ENCODE data around the gene SAMD4A.

Gene SAMD4A

DNA sequence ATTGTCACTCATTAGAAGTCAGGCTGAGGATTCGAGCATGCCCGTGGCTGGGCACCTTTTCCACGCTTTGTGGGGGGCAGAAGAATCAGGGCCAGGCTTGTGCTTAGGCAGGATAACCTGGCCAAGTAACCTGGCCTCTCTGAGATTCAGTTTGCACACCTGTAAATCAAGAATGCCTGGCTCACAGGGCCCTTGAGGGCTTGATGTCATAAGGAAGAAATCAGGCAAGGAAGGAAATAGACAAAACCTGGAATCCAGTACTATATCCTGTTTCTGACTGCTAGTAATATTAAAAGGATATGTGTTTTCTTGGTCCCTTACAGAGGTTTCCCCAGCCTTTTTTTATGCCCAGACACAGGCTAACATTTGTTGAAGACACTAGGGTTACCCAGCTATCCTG lies 91.9 kb downstream of the SAMD4A start:
- TF ChIP-seq CTCF (IDR thresholded peaks at IDR 0.05; ENCODE audit: unreplicated experiment in 3 of 3) = no peak
- Mint-ChIP-seq H3K4me1 (peaks cover 35% of the 10 kb centered on the region), H3K9me3 (no peaks in the 10 kb centered on the region), H3K36me3 (ENCODE audit: low read depth) (no peaks in the 10 kb centered on the region), H3K27ac (no peak overlapping the region), H3K27me3 (ENCODE audit: low read depth) (no peaks in the 10 kb centered on the region), H3K4me3 (no peak overlapping the region)

GRCh38 chr14:54659365-54659764 lies 92.4 kb downstream of the SAMD4A start:
- no peak for TF ChIP-seq CTCF (IDR thresholded peaks at IDR 0.05; ENCODE audit: unreplicated experiment in 3 of 3)
- Mint-ChIP-seq H3K4me3 (no peak overlapping the region), H3K4me1 (peaks cover 32% of the 10 kb centered on the region), H3K27me3 (ENCODE audit: low read depth) (no peaks in the 10 kb centered on the region), H3K36me3 (ENCODE audit: low read depth) (no peaks in the 10 kb centered on the region), H3K27ac (no peak overlapping the region), H3K9me3 (no peaks in the 10 kb centered on the region)

- Mint-ChIP-seq H3K9me3 (no peaks in the 10 kb centered on the region), H3K27ac (peak overlapping the region; percentile 10 to 45 (median 25)), H3K4me3 (no peak overlapping the region), H3K36me3 (ENCODE audit: low read depth) (no peaks in the 10 kb centered on the region), H3K27me3 (ENCODE audit: low read depth) (no peaks in the 10 kb centered on the region), H3K4me1 (peaks cover 42% of the 10 kb centered on the region)
- TF ChIP-seq CTCF (IDR thresholded peaks at IDR 0.05; ENCODE audit: unreplicated experiment in 3 of 3) = no peak
These were observed 93.7 kb downstream of the SAMD4A start for GRCh38 chr14:54660604-54661111.

DNA sequence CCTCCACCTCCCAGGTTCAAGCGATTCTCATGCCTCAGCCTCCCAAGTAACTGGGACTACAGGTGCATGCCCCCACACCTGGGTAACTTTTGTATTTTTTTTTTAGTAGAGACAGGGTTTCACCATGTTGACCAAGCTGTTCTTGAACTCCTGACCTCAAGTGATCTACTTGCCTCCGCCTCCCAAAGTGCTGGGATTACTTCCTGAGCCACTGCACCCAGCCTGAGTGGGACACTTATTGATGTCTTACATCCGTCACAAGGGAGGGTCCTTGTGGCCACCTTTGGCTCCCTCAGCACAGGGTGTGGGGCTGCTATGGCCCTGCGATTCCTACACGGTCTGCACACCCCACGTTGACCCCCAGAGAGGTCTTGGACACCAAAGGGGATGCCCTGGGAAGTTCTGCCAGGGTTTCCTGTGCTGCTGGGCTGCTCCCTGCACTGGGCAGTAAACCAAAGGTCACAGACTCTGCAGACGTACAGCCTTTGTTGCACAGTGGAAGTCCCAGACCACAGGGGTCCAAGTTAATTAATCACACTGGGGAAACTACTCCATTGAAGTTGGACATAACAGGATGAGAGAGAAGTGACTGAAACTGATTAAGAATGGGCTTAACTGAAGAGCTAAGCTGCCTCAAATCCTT lies 95.7 kb downstream of the SAMD4A start:
- Mint-ChIP-seq H3K27ac (no peak overlapping the region), H3K36me3 (ENCODE audit: low read depth) (no peaks in the 10 kb centered on the region), H3K4me3 (no peak overlapping the region), H3K4me1 (peaks cover 54% of the 10 kb centered on the region), H3K27me3 (ENCODE audit: low read depth) (no peaks in the 10 kb centered on the region), H3K9me3 (no peaks in the 10 kb centered on the region)
- TF ChIP-seq CTCF (IDR thresholded peaks at IDR 0.05; ENCODE audit: unreplicated experiment in 3 of 3) = no peak

DNA sequence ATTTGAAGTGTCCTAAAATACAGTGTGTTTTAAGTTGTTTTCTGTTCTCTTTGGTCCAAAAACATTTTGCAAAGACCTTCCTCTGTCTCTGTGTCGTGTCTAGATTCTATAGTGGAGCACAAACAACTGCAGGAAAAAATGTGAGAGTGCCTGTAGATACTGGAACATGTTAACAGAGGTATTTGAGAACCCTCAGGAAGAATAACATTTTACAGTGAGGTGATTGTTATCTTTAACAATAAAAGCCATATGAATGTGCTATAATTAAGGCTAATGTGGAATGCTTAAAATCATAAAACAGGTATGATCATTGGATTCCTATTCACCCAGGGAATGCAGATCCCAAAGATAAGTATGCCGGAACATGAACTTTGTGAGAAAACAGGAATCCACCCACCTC lies 98.0 kb downstream of the SAMD4A start:
- no peak for TF ChIP-seq CTCF (IDR thresholded peaks at IDR 0.05; ENCODE audit: unreplicated experiment in 3 of 3)
- Mint-ChIP-seq H3K4me3 (no peak overlapping the region), H3K9me3 (no peaks in the 10 kb centered on the region), H3K27me3 (ENCODE audit: low read depth) (no peaks in the 10 kb centered on the region), H3K4me1 (peaks cover 66% of the 10 kb centered on the region), H3K27ac (no peak overlapping the region), H3K36me3 (ENCODE audit: low read depth) (no peaks in the 10 kb centered on the region)

GRCh38 chr14:54665946-54666345 lies 99.0 kb downstream of the SAMD4A start:
- Mint-ChIP-seq H3K36me3 (ENCODE audit: low read depth) (no peaks in the 10 kb centered on the region), H3K27ac (peak overlapping the region in 2 of 3 experiments; percentile 13 to 15), H3K4me3 (no peak overlapping the region), H3K4me1 (peaks cover 68% of the 10 kb centered on the region), H3K9me3 (no peaks in the 10 kb centered on the region), H3K27me3 (ENCODE audit: low read depth) (no peaks in the 10 kb centered on the region)
- no peak for TF ChIP-seq CTCF (IDR thresholded peaks at IDR 0.05; ENCODE audit: unreplicated experiment in 3 of 3)
